Astrocyte (in vitro differentiated cells and primary cell): ENCODE measurements around the gene KCNG4. TPM values are rescaled to one million over a fixed set of nuclear protein-coding genes. Genes with fewer than 3 reads are reported as not detected.

Experiments used
- DNase-seq: peaks from one replicate; pipeline ENCODE4 v3.0.0-alpha.2; 2010; ENCODE audit warnings: low read depth
- FAIRE-seq: peaks from 2 replicates; lab custom pipeline; 2011; peaks lifted over from hg19 to GRCh38; lab: Jason Lieb, UNC
- H2AFZ ChIP-seq: 2 replicates; pipeline ENCODE4 v1.6.0; 2012; ENCODE audit warnings: low read depth, low read length, inconsistent platforms
- H3K27ac ChIP-seq: 2 replicates; pipeline ENCODE4 v1.5.1; 2011; ENCODE audit warnings: low read depth, low read length, inconsistent platforms
- H3K27me3 ChIP-seq: 2 replicates; pipeline ENCODE4 v1.6.0; 2011; ENCODE audit warnings: low read length, inconsistent platforms; ENCODE audit not compliant: insufficient read depth
- H3K36me3 ChIP-seq: 2 replicates; pipeline ENCODE4 v1.5.1; 2011; ENCODE audit warnings: low read length, inconsistent platforms; ENCODE audit not compliant: insufficient read depth
- H3K4me1 ChIP-seq: 2 replicates; pipeline ENCODE4 v1.5.1; 2011; ENCODE audit warnings: low read length, inconsistent platforms; ENCODE audit not compliant: insufficient read depth
- H3K4me2 ChIP-seq: 2 replicates; pipeline ENCODE4 v1.6.0; 2012; ENCODE audit warnings: low read length, inconsistent platforms
- H3K4me3 ChIP-seq: 2 replicates; pipeline ENCODE4 v1.5.1; 2011; ENCODE audit warnings: low read depth, mild to moderate bottlenecking, low read length, inconsistent platforms; ENCODE audit not compliant: insufficient read depth
- H3K79me2 ChIP-seq: 2 replicates; pipeline ENCODE4 v1.6.0; 2012; ENCODE audit warnings: mild to moderate bottlenecking, low read length, inconsistent platforms; ENCODE audit not compliant: insufficient read depth
- H3K9ac ChIP-seq: 2 replicates; pipeline ENCODE4 v1.6.0; 2012; ENCODE audit warnings: mild to moderate bottlenecking, low read length, inconsistent platforms
- H3K9me3 ChIP-seq: 2 replicates; pipeline ENCODE4 v1.5.1; 2012; ENCODE audit warnings: low read depth, mild to moderate bottlenecking, low read length, inconsistent platforms; ENCODE audit not compliant: insufficient read depth
- H4K20me1 ChIP-seq: 2 replicates; pipeline ENCODE4 v1.6.0; 2012; ENCODE audit warnings: low read length, inconsistent platforms; ENCODE audit not compliant: insufficient read depth
- H3K27ac Mint-ChIP-seq: one replicate; pipeline ENCODE4 v1.8.0; 2021; ENCODE audit warnings: mild to moderate bottlenecking, mixed read lengths; ENCODE audit not compliant: unreplicated experiment
- H3K27me3 Mint-ChIP-seq: one replicate; pipeline ENCODE4 v1.8.0; 2021; ENCODE audit warnings: low read depth, mixed read lengths; ENCODE audit not compliant: unreplicated experiment
- H3K36me3 Mint-ChIP-seq: one replicate; pipeline ENCODE4 v1.8.0; 2021; ENCODE audit warnings: low read depth, mixed read lengths; ENCODE audit not compliant: unreplicated experiment
- H3K4me1 Mint-ChIP-seq: one replicate; pipeline ENCODE4 v1.8.0; 2021; ENCODE audit warnings: low read depth, mixed read lengths; ENCODE audit not compliant: unreplicated experiment
- H3K4me3 Mint-ChIP-seq: one replicate; pipeline ENCODE4 v1.8.0; 2021; ENCODE audit warnings: mild to moderate bottlenecking, moderate library complexity, mixed read lengths; ENCODE audit not compliant: unreplicated experiment
- H3K9me3 Mint-ChIP-seq: one replicate; pipeline ENCODE4 v1.8.0; 2021; ENCODE audit warnings: mild to moderate bottlenecking, mixed read lengths; ENCODE audit not compliant: unreplicated experiment
- EZH2 ChIP-seq: IDR thresholded peaks from 2 replicates; pipeline ENCODE4 v1.6.1; 2012; ENCODE audit warnings: mild to moderate bottlenecking, low read length, inconsistent platforms; ENCODE audit not compliant: insufficient read depth
- total RNA-seq: library from RNA; stranded (reverse); gene quantifications from 2 replicates; pipeline ENCODE4 v1.2.1, GENCODE V29; 2021
- TF ChIP-seq, protein P1 (sequence below): IDR thresholded peaks from 2 replicates; pipeline ENCODE4 v1.5.1; 2011; ENCODE audit warnings: low read depth, mild to moderate bottlenecking, inconsistent platforms, low read length, moderate library complexity; ENCODE audit not compliant: insufficient read depth

Gene KCNG4
- total RNA-seq, 1 donor from 2014 or later: not detected

DNA sequence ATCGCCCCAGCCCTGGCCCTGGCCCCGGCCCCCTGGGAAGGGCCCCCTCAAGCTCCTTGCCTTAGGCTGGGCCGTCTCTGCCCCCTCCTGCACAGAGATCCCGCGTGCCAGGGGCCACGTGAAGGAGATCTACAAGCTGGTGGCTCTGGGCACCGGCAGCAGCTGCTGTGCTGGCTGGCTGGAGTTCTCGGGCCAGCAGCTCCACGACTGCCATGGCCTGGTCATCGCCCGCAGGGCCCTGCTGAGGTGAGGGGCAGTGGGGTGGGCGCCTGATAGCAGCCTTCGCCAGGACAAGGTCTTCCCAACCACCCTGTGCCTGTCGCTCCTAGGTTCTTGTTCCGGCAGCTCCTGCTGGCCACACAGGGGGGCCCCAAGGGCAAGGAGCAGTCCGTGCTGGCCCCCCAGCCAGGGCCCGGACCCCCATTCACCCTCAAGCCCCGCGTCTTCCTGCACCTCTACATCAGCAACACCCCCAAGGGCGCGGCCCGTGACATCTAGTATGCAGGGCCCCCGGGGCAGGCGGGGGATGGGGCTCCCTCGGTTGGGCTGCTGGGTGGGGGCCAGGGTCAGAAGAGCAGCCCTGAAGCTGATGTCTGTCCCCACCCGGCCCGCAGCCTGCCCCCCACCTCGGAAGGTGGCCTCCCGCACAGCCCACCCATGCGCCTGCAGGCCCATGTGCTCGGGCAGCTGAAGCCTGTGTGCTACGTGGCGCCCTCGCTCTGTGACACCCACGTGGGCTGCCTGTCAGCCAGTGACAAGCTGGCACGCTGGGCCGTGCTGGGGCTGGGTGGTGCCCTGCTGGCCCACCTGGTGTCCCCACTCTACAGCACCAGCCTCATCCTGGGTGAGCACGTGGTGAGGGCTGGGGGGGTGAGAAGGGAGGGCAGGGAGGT lies 44.4 kb downstream of the KCNG4 start:
- H3K4me1 Mint-ChIP-seq: no peaks in the 10 kb centered on the region
- H2AFZ ChIP-seq: no peak overlapping the region
- no peak overlapping the region for H3K4me3 ChIP-seq
- no peak overlapping the region for H3K27ac ChIP-seq
- no peaks in the 10 kb centered on the region for H3K36me3 ChIP-seq
- H3K9ac ChIP-seq: no peak overlapping the region
- no peaks in the 10 kb centered on the region for H3K79me2 ChIP-seq
- H3K9me3 Mint-ChIP-seq: no peaks in the 10 kb centered on the region
- H4K20me1 ChIP-seq: no peaks in the 10 kb centered on the region
- DNase-seq (no peak), FAIRE-seq (no peak)
- H3K27me3 ChIP-seq: peaks cover 5% of the 10 kb centered on the region
- H3K4me3 Mint-ChIP-seq: no peak overlapping the region
- H3K27ac Mint-ChIP-seq: no peak overlapping the region
- H3K9me3 ChIP-seq: no peaks in the 10 kb centered on the region
- peaks cover 4% of the 10 kb centered on the region for H3K4me1 ChIP-seq
- TF ChIP-seq, protein P1, sequence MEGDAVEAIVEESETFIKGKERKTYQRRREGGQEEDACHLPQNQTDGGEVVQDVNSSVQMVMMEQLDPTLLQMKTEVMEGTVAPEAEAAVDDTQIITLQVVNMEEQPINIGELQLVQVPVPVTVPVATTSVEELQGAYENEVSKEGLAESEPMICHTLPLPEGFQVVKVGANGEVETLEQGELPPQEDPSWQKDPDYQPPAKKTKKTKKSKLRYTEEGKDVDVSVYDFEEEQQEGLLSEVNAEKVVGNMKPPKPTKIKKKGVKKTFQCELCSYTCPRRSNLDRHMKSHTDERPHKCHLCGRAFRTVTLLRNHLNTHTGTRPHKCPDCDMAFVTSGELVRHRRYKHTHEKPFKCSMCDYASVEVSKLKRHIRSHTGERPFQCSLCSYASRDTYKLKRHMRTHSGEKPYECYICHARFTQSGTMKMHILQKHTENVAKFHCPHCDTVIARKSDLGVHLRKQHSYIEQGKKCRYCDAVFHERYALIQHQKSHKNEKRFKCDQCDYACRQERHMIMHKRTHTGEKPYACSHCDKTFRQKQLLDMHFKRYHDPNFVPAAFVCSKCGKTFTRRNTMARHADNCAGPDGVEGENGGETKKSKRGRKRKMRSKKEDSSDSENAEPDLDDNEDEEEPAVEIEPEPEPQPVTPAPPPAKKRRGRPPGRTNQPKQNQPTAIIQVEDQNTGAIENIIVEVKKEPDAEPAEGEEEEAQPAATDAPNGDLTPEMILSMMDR: no peak
- TF ChIP-seq EZH2: no peak
- no peaks in the 10 kb centered on the region for H3K36me3 Mint-ChIP-seq
- no peak overlapping the region for H3K4me2 ChIP-seq
- peaks cover 20% of the 10 kb centered on the region for H3K27me3 Mint-ChIP-seq

DNA sequence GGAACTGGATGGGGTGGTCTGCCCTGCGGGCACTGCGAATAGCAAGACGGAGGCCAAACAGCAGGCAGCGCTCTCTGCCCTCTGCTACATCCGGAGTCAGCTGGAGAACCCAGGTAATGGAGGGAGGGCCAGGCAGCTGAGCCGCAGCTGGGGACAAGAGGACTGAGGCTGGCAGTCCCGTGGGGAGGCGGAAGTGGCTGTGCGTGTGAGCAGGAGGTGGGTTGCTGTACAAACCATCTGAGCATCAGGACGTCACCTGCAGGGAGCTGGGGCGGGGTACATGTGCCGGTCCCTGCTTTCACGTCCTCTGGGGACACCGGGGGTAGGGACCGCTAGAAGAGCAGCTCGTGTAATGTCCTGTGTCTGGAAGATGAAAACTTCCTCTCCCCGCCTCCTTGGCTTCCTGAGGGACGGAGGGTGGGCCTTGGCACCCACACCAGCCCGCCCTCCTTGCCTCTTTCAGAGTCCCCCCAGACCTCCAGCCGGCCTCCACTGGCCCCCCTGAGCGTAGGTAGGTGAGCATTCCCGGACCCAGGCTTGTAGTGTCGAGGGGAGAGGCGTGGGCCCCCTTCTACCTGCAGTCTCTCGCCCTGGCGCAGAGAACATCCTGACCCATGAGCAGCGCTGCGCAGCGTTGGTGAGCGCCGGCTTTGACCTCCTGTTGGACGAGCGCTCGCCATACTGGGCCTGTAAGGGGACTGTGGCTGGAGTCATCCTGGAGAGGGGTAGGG lies 45.2 kb downstream of the KCNG4 start:
- Mint-ChIP-seq H3K36me3 (no peaks in the 10 kb centered on the region), H3K27ac (no peak overlapping the region), H3K27me3 (peaks cover 18% of the 10 kb centered on the region), H3K4me1 (no peaks in the 10 kb centered on the region), H3K4me3 (no peak overlapping the region), H3K9me3 (no peaks in the 10 kb centered on the region)
- TF ChIP-seq EZH2: no peak
- TF ChIP-seq, protein P1: no peak
- H3K4me2 ChIP-seq: no peak overlapping the region
- peaks cover 4% of the 10 kb centered on the region for H3K4me1 ChIP-seq
- H3K4me3 ChIP-seq: no peak overlapping the region
- no peak overlapping the region for H2AFZ ChIP-seq
- no peak for DNase-seq
- no peak overlapping the region for H3K9ac ChIP-seq
- H3K9me3 ChIP-seq: no peaks in the 10 kb centered on the region
- no peaks in the 10 kb centered on the region for H3K36me3 ChIP-seq
- H3K27ac ChIP-seq: no peak overlapping the region
- no peak for FAIRE-seq
- H4K20me1 ChIP-seq: no peaks in the 10 kb centered on the region
- H3K79me2 ChIP-seq: no peaks in the 10 kb centered on the region
- peaks cover 3% of the 10 kb centered on the region for H3K27me3 ChIP-seq

DNA sequence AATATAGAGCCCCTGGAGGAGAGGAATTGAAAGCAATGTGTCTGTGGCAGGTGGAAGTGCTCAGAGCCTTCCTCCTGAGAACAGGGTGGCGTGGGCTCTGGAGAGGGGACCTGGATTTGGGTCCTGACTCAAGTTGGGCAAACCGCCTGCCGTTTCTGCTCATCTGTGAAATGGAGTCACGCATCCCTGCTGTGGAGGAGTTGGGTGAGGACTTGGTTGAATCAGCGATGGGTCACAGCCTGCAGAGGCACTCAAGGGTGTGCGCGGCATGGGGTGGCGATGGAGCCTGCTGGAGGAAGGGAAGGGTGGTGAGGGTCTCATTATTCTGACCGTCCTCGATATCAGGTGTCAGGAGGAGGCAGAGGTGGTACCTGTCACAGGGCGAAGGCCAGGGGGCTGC lies 45.8 kb downstream of the KCNG4 start:
- Histone ChIP-seq H3K36me3 (no peaks in the 10 kb centered on the region), H3K4me2 (no peak overlapping the region), H4K20me1 (no peaks in the 10 kb centered on the region), H3K79me2 (no peaks in the 10 kb centered on the region), H3K4me1 (peaks cover 4% of the 10 kb centered on the region), H3K27me3 (no peaks in the 10 kb centered on the region), H3K9ac (no peak overlapping the region), H3K9me3 (no peaks in the 10 kb centered on the region), H3K27ac (no peak overlapping the region), H3K4me3 (no peak overlapping the region), H2AFZ (no peak overlapping the region)
- Mint-ChIP-seq H3K27ac (no peak overlapping the region), H3K27me3 (peaks cover 15% of the 10 kb centered on the region), H3K36me3 (no peaks in the 10 kb centered on the region), H3K9me3 (no peaks in the 10 kb centered on the region), H3K4me3 (no peak overlapping the region), H3K4me1 (no peaks in the 10 kb centered on the region)
- FAIRE-seq: no peak
- TF ChIP-seq, protein P1: no peak
- no peak for TF ChIP-seq EZH2
- no peak for DNase-seq
